ENCODE results near the gene BFSP2.

DNA sequence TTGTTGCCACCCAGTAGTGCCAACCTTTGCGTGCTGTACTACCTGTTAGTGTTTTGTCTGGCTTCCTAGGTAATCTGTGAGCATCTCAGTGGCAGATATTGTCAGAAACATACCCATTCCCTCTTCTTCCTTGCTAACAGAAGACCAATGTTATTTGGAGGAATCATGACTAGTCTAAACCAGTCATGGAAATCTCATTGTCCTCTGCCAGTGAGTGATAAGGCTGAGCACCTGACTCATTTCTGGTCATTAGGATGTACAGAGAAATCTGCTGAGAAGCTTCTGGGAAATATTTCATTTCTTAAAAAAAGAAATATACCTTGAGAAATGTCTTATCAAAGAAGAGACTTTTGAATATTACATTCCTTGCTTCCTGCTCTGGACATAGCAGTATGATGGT lies 103.6 kb downstream of the BFSP2 start:
- TF ChIP-seq, protein P1, sequence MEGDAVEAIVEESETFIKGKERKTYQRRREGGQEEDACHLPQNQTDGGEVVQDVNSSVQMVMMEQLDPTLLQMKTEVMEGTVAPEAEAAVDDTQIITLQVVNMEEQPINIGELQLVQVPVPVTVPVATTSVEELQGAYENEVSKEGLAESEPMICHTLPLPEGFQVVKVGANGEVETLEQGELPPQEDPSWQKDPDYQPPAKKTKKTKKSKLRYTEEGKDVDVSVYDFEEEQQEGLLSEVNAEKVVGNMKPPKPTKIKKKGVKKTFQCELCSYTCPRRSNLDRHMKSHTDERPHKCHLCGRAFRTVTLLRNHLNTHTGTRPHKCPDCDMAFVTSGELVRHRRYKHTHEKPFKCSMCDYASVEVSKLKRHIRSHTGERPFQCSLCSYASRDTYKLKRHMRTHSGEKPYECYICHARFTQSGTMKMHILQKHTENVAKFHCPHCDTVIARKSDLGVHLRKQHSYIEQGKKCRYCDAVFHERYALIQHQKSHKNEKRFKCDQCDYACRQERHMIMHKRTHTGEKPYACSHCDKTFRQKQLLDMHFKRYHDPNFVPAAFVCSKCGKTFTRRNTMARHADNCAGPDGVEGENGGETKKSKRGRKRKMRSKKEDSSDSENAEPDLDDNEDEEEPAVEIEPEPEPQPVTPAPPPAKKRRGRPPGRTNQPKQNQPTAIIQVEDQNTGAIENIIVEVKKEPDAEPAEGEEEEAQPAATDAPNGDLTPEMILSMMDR (IDR thresholded peaks at IDR 0.05), result no peak
- TF ChIP-seq POLR2A (IDR thresholded peaks at IDR 0.05), result no peak
